ENCODE measurements around the gene PCK2. TPM values are rescaled to one million over a fixed set of nuclear protein-coding genes. Genes with fewer than 3 reads are reported as not detected.

The PCK2 gene
- total and polyA plus RNA-seq, 2 of the 13 experiments (the other 11 are each of a cell fraction or from before 2014, with no cell fraction given): 129 to 272 TPM

- TF ChIP-seq ZNF318 (CRISPR knock-in tag; IDR thresholded peaks at IDR 0.05) (peak; percentile 36; the same call in 1 of the 2 replicates), THAP7 (CRISPR knock-in tag; IDR thresholded peaks at IDR 0.05) (peak; percentile 86; the same call in 1 of the 2 replicates), NONO (IDR thresholded peaks at IDR 0.05) (no peak), NONO (CRISPR knock-in tag; conservative IDR thresholded peaks at IDR 0.05) (no peak), ZNF251 (CRISPR knock-in tag; IDR thresholded peaks at IDR 0.05) (no peak), NR1H2 (CRISPR knock-in tag; IDR thresholded peaks at IDR 0.05; ENCODE audit: borderline replicate concordance, low read depth) (no peak), SRSF9 (IDR thresholded peaks at IDR 0.05; ENCODE audit: borderline replicate concordance, insufficient read depth, low read depth, low read length, poor library complexity, severe bottlenecking) (no peak)
- TF ChIP-seq, protein P1, sequence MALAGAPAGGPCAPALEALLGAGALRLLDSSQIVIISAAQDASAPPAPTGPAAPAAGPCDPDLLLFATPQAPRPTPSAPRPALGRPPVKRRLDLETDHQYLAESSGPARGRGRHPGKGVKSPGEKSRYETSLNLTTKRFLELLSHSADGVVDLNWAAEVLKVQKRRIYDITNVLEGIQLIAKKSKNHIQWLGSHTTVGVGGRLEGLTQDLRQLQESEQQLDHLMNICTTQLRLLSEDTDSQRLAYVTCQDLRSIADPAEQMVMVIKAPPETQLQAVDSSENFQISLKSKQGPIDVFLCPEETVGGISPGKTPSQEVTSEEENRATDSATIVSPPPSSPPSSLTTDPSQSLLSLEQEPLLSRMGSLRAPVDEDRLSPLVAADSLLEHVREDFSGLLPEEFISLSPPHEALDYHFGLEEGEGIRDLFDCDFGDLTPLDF (CRISPR knock-in tag; IDR thresholded peaks at IDR 0.05): no peak
- TF ChIP-seq, protein P2, sequence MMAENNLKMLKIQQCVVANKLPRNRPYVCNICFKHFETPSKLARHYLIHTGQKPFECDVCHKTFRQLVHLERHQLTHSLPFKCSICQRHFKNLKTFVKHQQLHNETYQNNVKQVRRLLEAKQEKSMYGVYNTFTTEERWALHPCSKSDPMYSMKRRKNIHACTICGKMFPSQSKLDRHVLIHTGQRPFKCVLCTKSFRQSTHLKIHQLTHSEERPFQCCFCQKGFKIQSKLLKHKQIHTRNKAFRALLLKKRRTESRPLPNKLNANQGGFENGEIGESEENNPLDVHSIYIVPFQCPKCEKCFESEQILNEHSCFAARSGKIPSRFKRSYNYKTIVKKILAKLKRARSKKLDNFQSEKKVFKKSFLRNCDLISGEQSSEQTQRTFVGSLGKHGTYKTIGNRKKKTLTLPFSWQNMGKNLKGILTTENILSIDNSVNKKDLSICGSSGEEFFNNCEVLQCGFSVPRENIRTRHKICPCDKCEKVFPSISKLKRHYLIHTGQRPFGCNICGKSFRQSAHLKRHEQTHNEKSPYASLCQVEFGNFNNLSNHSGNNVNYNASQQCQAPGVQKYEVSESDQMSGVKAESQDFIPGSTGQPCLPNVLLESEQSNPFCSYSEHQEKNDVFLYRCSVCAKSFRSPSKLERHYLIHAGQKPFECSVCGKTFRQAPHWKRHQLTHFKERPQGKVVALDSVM (CRISPR knock-in tag; IDR thresholded peaks at IDR 0.05): no peak
- TF ChIP-seq, protein P3, sequence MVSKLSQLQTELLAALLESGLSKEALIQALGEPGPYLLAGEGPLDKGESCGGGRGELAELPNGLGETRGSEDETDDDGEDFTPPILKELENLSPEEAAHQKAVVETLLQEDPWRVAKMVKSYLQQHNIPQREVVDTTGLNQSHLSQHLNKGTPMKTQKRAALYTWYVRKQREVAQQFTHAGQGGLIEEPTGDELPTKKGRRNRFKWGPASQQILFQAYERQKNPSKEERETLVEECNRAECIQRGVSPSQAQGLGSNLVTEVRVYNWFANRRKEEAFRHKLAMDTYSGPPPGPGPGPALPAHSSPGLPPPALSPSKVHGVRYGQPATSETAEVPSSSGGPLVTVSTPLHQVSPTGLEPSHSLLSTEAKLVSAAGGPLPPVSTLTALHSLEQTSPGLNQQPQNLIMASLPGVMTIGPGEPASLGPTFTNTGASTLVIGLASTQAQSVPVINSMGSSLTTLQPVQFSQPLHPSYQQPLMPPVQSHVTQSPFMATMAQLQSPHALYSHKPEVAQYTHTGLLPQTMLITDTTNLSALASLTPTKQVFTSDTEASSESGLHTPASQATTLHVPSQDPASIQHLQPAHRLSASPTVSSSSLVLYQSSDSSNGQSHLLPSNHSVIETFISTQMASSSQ (IDR thresholded peaks at IDR 0.05; ENCODE audit: low read depth): no peak; the same call in 1 of the 2 replicates
- TF ChIP-seq, protein P3 (CRISPR knock-in tag; IDR thresholded peaks at IDR 0.05; ENCODE audit: borderline replicate concordance): no peak
These were observed 21.5 kb downstream of the PCK2 start (continued) for GRCh38 chr14:24115422-24116127.
